H1 (cell line): ENCODE measurements around the gene KCNQ1. TPM values are rescaled to one million over a fixed set of nuclear protein-coding genes. Genes with fewer than 3 reads are reported as not detected.

Source experiments
- CTCF ChIA-PET: fragments of 300-600 bp; sonication (Branson Sonifier 250); formaldehyde crosslinking; loops from one replicate; lab custom pipeline; 2021; ENCODE audit not compliant: partially characterized antibody; lab: Charles Lee
- POLR2A ChIA-PET: fragments of 300-600 bp; sonication (Branson Sonifier 250); formaldehyde crosslinking; loops from one replicate; lab custom pipeline; 2021; ENCODE audit warnings: inconsistent platforms; ENCODE audit not compliant: partially characterized antibody; lab: Charles Lee
- DNase-seq, 2 experiments: peaks; one replicate each; pipeline versions ENCODE4 v3.0.0 to v3.0.0-alpha.2; 2010 to 2022; ENCODE audit warnings: low spot score in 2 of 2, low read depth in 1 of 2, mixed read lengths in 1 of 2
- FAIRE-seq: peaks from 2 replicates; lab custom pipeline; 2011; peaks lifted over from hg19 to GRCh38; lab: Jason Lieb, UNC
- H2AFZ ChIP-seq: 2 replicates; pipeline ENCODE4 v1.8.1; 2012; ENCODE audit warnings: low read length, inconsistent platforms
- H2AK5ac ChIP-seq: 2 replicates; pipeline ENCODE4 v1.6.1; 2013; ENCODE audit warnings: low read depth, low read length
- H2BK120ac ChIP-seq: replicated peaks from 2 replicates; pipeline ENCODE3; 2013; ENCODE audit warnings: low read depth, low read length, inconsistent platforms
- H2BK12ac ChIP-seq: 2 replicates; pipeline ENCODE4 v1.6.1; 2013; ENCODE audit warnings: low read depth, low read length
- H2BK15ac ChIP-seq: 2 replicates; pipeline ENCODE4 v1.6.1; 2013; ENCODE audit warnings: low read length
- H2BK20ac ChIP-seq: 2 replicates; pipeline ENCODE4 v1.6.1; 2013; ENCODE audit warnings: low read length
- H2BK5ac ChIP-seq: 2 replicates; pipeline ENCODE4 v1.6.1; 2013; ENCODE audit warnings: low read depth, low read length
- H3K14ac ChIP-seq: 2 replicates; pipeline ENCODE4 v1.6.1; 2013; ENCODE audit warnings: inconsistent platforms; ENCODE audit not compliant: insufficient read length
- H3K18ac ChIP-seq: 2 replicates; pipeline ENCODE4 v1.6.1; 2013; ENCODE audit warnings: low read length; ENCODE audit errors: extremely low read depth
- H3K23ac ChIP-seq: 2 replicates; pipeline ENCODE4 v1.6.1; 2013; ENCODE audit warnings: inconsistent platforms; ENCODE audit not compliant: insufficient read length
- H3K23me2 ChIP-seq: 2 replicates; pipeline ENCODE4 v1.6.1; 2013; ENCODE audit warnings: low read depth, low read length
- H3K27ac ChIP-seq: 2 replicates; pipeline ENCODE4 v1.6.1; 2011; ENCODE audit warnings: low read depth, low read length, inconsistent platforms
- H3K27me3 ChIP-seq, 4 experiments: replicated peaks in 1 of 4; 1 replicate in 1 of 4; 2 replicates in 3 of 4; pipeline versions ENCODE4 v1.6.1 to v1.8.1; 2011 to 2013; ENCODE audit warnings: low read length in 3 of 4, mild to moderate bottlenecking in 3 of 4, inconsistent platforms in 2 of 4, mixed read lengths in 2 of 4, moderate library complexity in 1 of 4; ENCODE audit not compliant: control insufficient read depth in 3 of 4, insufficient read depth in 3 of 4; ENCODE audit errors: extremely low read depth in 1 of 4
- H3K36me3 ChIP-seq, 4 experiments: 2 replicates each; pipeline versions ENCODE4 v1.6.1 to v1.8.1; 2011 to 2013; ENCODE audit warnings: mild to moderate bottlenecking in 4 of 4, low read length in 3 of 4, moderate library complexity in 2 of 4, control low read depth in 1 of 4, inconsistent platforms in 1 of 4; ENCODE audit not compliant: insufficient read depth in 4 of 4, control insufficient read depth in 2 of 4
- H3K4ac ChIP-seq: replicated peaks from 2 replicates; pipeline ENCODE3; 2013; ENCODE audit warnings: low read length, low read depth, mixed read lengths, inconsistent platforms; ENCODE audit not compliant: insufficient read length
- H3K4me1 ChIP-seq, 4 experiments: replicated peaks in 1 of 4; 1 replicate in 1 of 4; 2 replicates in 3 of 4; pipeline versions ENCODE4 v1.6.1 to v1.8.1; 2011 to 2013; ENCODE audit warnings: low read length in 3 of 4, inconsistent platforms in 2 of 4, mixed read lengths in 1 of 4; ENCODE audit not compliant: insufficient read depth in 4 of 4, control insufficient read depth in 3 of 4
- H3K4me2 ChIP-seq, 2 experiments: 2 replicates each; pipeline versions ENCODE4 v1.6.1 to v1.8.1; 2011 to 2013; ENCODE audit warnings: low read depth in 2 of 2, low read length in 2 of 2, control low read depth in 1 of 2, inconsistent platforms in 1 of 2, mild to moderate bottlenecking in 1 of 2; ENCODE audit not compliant: insufficient read depth in 1 of 2
- H3K4me3 ChIP-seq, 4 experiments: fragments of 200-600, 300-600 bp in 1 of 4; sonication (generic), shearing (Covaris generic), sonication (Bioruptor Twin) in 1 of 4; 2 replicates each; pipeline versions ENCODE4 v1.5.1 to v1.8.1; 2011 to 2016; ENCODE audit warnings: low read length in 4 of 4, low read depth in 3 of 4, control low read depth in 2 of 4, inconsistent platforms in 2 of 4, mild to moderate bottlenecking in 2 of 4, mixed read lengths in 1 of 4, moderate library complexity in 1 of 4; ENCODE audit not compliant: insufficient read depth in 2 of 4; ENCODE audit errors: extremely low read depth in 1 of 4
- H3K56ac ChIP-seq: replicated peaks from 2 replicates; pipeline ENCODE3; 2013; ENCODE audit warnings: low read depth, mild to moderate bottlenecking, mixed read lengths, low read length, inconsistent platforms; ENCODE audit not compliant: insufficient read length
- H3K79me1 ChIP-seq: 2 replicates; pipeline ENCODE4 v1.6.1; 2013; ENCODE audit warnings: low read depth, low read length, control low read depth
- H3K79me2 ChIP-seq, 2 experiments: 2 replicates each; pipeline versions ENCODE4 v1.6.1 to v1.8.1; 2012 to 2013; ENCODE audit warnings: low read length in 2 of 2, mild to moderate bottlenecking in 2 of 2, inconsistent platforms in 1 of 2; ENCODE audit not compliant: insufficient read depth in 2 of 2, control insufficient read depth in 1 of 2
- H3K9ac ChIP-seq, 4 experiments: replicated peaks in 1 of 4; 1 replicate in 1 of 4; 2 replicates in 3 of 4; pipeline versions ENCODE4 v1.6.1 to v1.8.1; 2011 to 2013; ENCODE audit warnings: low read depth in 3 of 4, low read length in 3 of 4, control low read depth in 2 of 4, mild to moderate bottlenecking in 2 of 4, moderate library complexity in 2 of 4, inconsistent platforms in 1 of 4; ENCODE audit errors: extremely low read depth in 1 of 4
- H3K9me3 ChIP-seq, 2 experiments: 2 replicates each; pipeline versions ENCODE4 v1.6.1 to v1.8.1; 2012 to 2013; ENCODE audit warnings: mild to moderate bottlenecking in 2 of 2, moderate library complexity in 2 of 2, control low read depth in 1 of 2, inconsistent platforms in 1 of 2, low read depth in 1 of 2, low read length in 1 of 2, mixed read lengths in 1 of 2; ENCODE audit not compliant: insufficient read depth in 2 of 2
- H4K20me1 ChIP-seq, 2 experiments: replicated peaks in 1 of 2; 2 replicates each; pipeline versions ENCODE3 to v1.8.1; 2011 to 2013; ENCODE audit warnings: inconsistent platforms in 2 of 2, low read length in 2 of 2, mild to moderate bottlenecking in 1 of 2; ENCODE audit not compliant: insufficient read depth in 2 of 2, control insufficient read depth in 1 of 2
- H4K5ac ChIP-seq: 2 replicates; pipeline ENCODE4 v1.6.1; 2013; ENCODE audit warnings: low read length, low read depth, mixed read lengths, inconsistent platforms; ENCODE audit not compliant: insufficient read length
- H4K8ac ChIP-seq: 2 replicates; pipeline ENCODE4 v1.8.0; 2013; ENCODE audit warnings: mild to moderate bottlenecking, moderate library complexity, low read length, inconsistent platforms; ENCODE audit not compliant: insufficient read depth; ENCODE audit errors: extremely low read depth
- H4K91ac ChIP-seq: replicated peaks from 2 replicates; pipeline ENCODE3; 2013; ENCODE audit warnings: low read length, mixed read lengths, inconsistent platforms; ENCODE audit not compliant: insufficient read length
- ATF2 ChIP-seq: IDR thresholded peaks from 2 replicates; pipeline ENCODE4 v1.6.1; 2012; ENCODE audit warnings: low read length, inconsistent platforms
- ATF3 ChIP-seq: IDR thresholded peaks from 2 replicates; pipeline ENCODE4 v1.6.1; 2011; ENCODE audit warnings: low read depth, mild to moderate bottlenecking, low read length; ENCODE audit not compliant: insufficient read depth
- BACH1 ChIP-seq: IDR thresholded peaks from 2 replicates; pipeline ENCODE4 v1.6.1; 2012; ENCODE audit warnings: low read length, improper control_type of control experiment
- FOSL1 ChIP-seq: IDR thresholded peaks from 2 replicates; pipeline ENCODE4 v1.6.1; 2011; ENCODE audit warnings: mild to moderate bottlenecking, low read depth, low read length, moderate library complexity; ENCODE audit not compliant: insufficient read depth
- GTF2F1 ChIP-seq: IDR thresholded peaks from 2 replicates; pipeline ENCODE4 v1.6.1; 2012; ENCODE audit warnings: low read depth, low read length, improper control_type of control experiment, borderline replicate concordance
- POU5F1 ChIP-seq: IDR thresholded peaks from 2 replicates; pipeline ENCODE4 v1.6.1; 2011; ENCODE audit warnings: low read depth, mild to moderate bottlenecking, low read length, moderate library complexity
- SP1 ChIP-seq: IDR thresholded peaks from 2 replicates; pipeline ENCODE4 v1.6.1; 2011; ENCODE audit warnings: low read depth, low read length
- SUZ12 ChIP-seq: fragments of 200-600 bp; sonication (generic); IDR thresholded peaks from 2 replicates; pipeline ENCODE4 v1.6.1; 2012; ENCODE audit warnings: mild to moderate bottlenecking, inconsistent platforms, low read length, moderate library complexity, mixed read lengths
- TCF12 ChIP-seq: IDR thresholded peaks from 2 replicates; pipeline ENCODE4 v1.6.1; 2011; ENCODE audit warnings: low read depth, mild to moderate bottlenecking, low read length
- WGBS, 2 experiments: shearing (Covaris generic) in 1 of 2; methylation state at CpG; one replicate each; pipeline versions ENCODE4 v1.1.6 to v1.1.7; 2013 to 2015; ENCODE audit warnings: low lambda C conversion rate in 2 of 2, mixed read lengths in 2 of 2, inconsistent platforms in 1 of 2, low coverage in 1 of 2, missing lambda C conversion rate in 1 of 2; ENCODE audit not compliant: insufficient replicate concordance in 2 of 2, insufficient coverage in 1 of 2, insufficient read length in 1 of 2; ENCODE audit errors: extremely low coverage in 1 of 2, missing lambda C conversion rate in 1 of 2; 5-methylcytosine and 5-hydroxymethylcytosine counted together
- polyA plus RNA-seq, 7 experiments: library from polyadenylated mRNA; depleted of rRNA in 3 of 7; stranded (reverse) in 5 of 7; unstranded in 2 of 7; fragments of >200 nt in 5 of 7; fragments of 200-250 nt in 2 of 7; gene quantifications; 1 replicate in 5 of 7; 2 replicates in 1 of 7; 4 replicates in 1 of 7; pipeline versions ENCODE4 v1.2.1 to v1.2.3, GENCODE V29; 2011 to 2013; ENCODE audit warnings: missing spikeins in 2 of 7, mixed read lengths in 2 of 7
- total RNA-seq: library from RNA; stranded (reverse); fragmentation: NEBNext Ultra II Directional; extraction: Animal tissue kit (Norgen Biotek cat#: 25700); gene quantifications from 2 replicates; pipeline ENCODE4 v1.2.1, GENCODE V29; 2021

Gene KCNQ1
- total and polyA plus RNA-seq, 2 of the 8 experiments (the other 6 are each of a cell fraction or from before 2014, with no cell fraction given) = 1.9 to 2.0 TPM

- H3K4ac ChIP-seq = no peak overlapping the region
- H3K9ac ChIP-seq = no peak overlapping the region
- no peak overlapping the region for H2AK5ac ChIP-seq
- H2BK120ac ChIP-seq = no peak overlapping the region
- H4K20me1 ChIP-seq = no peaks in the 10 kb centered on the region
- H3K36me3 ChIP-seq = no peaks in the 10 kb centered on the region
- peaks cover 0 to 4% of the 10 kb centered on the region in 2 experiments; a peak in 1 of 4 replicates for H3K9me3 ChIP-seq
- peaks cover 3 to 8% (median 4%) of the 10 kb centered on the region in 4 experiments; a peak in 6 of 7 replicates for H3K4me1 ChIP-seq
- no peak overlapping the region for H2BK5ac ChIP-seq
- H3K27ac ChIP-seq = no peak overlapping the region
- no peak overlapping the region for H2BK15ac ChIP-seq
- no peak overlapping the region; the same call in 1 of the 2 replicates for H4K8ac ChIP-seq
- no peak for FAIRE-seq
- H3K18ac ChIP-seq = no peak overlapping the region
- 87% methylated on average over 14 of the region's 18 CpGs; no CpG with 5 or more reads in 1 of the 2 experiments for WGBS, 2 experiments
- ChIA-PET CTCF (interaction anchor here (1.0 to 2.2 kb wide), 3 partner anchors 55 to 89 kb away, joined by 3 to 10 read pairs (median 3); no protein-coding TSS in a partner anchor), POLR2A (no interaction called here)
- H3K56ac ChIP-seq = no peak overlapping the region
- no peaks in the 10 kb centered on the region for H3K79me1 ChIP-seq
- H3K23me2 ChIP-seq = peaks cover 4% of the 10 kb centered on the region; the same call in 1 of the 2 replicates
- H4K5ac ChIP-seq = no peak overlapping the region
- peaks cover 0 to 28% (median 15%) of the 10 kb centered on the region in 4 experiments; a peak in 6 of 7 replicates for H3K27me3 ChIP-seq
- peak in 1 of 2 experiments; percentile 39 for DNase-seq
- H4K91ac ChIP-seq = no peak overlapping the region
- H3K4me3 ChIP-seq = no peak overlapping the region
- peak overlapping the region; percentile 60; the same call in 1 of the 2 replicates for H2BK12ac ChIP-seq
- no peak overlapping the region for H3K4me2 ChIP-seq
- H3K79me2 ChIP-seq = no peaks in the 10 kb centered on the region
- H3K23ac ChIP-seq = no peak overlapping the region
- no peak overlapping the region for H2AFZ ChIP-seq
- H2BK20ac ChIP-seq = no peak overlapping the region
- no peak overlapping the region for H3K14ac ChIP-seq
- TF ChIP-seq SP1 = no peak
- no peak for TF ChIP-seq BACH1
- TF ChIP-seq ATF3 = no peak
- no peak for TF ChIP-seq FOSL1
- no peak for TF ChIP-seq TCF12
- TF ChIP-seq POU5F1 = no peak
- no peak for TF ChIP-seq ATF2
- TF ChIP-seq SUZ12 = no peak
- no peak for TF ChIP-seq GTF2F1
Observed at GRCh38 chr11:2802389-2803185, 357.8 kb downstream of the KCNQ1 start.
